Keratinocyte (primary cell): ENCODE results near the gene ABCC3.

Experiments used
- EZH2 ChIP-seq: IDR thresholded peaks from one replicate; pipeline ENCODE4 v1.6.1; 2012; ENCODE audit warnings: inconsistent platforms, mild to moderate bottlenecking, low read length, moderate library complexity
- TF ChIP-seq, protein P1 (sequence below), 3 experiments: IDR thresholded peaks in 1 of 3; conservative IDR thresholded peaks in 1 of 3; optimal IDR thresholded peaks in 1 of 3; 2 replicates in 2 of 3; 3 replicates in 1 of 3; pipeline versions ENCODE3 to v1.5.1; 2011; ENCODE audit warnings: low read length in 3 of 3, mild to moderate bottlenecking in 3 of 3, moderate library complexity in 2 of 3, control low read depth in 1 of 3, inconsistent platforms in 1 of 3; ENCODE audit not compliant: insufficient read depth in 2 of 3; ENCODE audit errors: extremely low read depth in 1 of 3

DNA sequence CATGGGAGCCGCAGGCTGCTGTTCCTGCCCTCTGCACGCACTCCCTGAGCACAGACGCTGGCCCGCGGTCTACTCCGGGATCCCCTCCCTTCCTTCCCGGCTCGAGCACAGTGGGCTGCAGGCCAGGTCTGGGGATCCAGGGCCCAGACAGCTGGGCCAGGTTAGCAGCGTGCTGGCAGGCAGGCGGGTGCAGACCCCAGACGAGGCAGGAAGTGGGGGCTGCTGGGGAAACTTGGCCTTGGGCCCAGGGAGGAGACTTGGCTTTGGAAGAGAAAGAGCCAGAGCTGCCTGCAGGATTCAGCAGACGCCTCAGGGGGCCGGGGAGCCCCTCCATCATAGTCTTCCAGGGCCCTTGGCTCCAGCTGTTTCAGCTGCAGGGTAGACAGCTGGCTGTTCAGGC lies 30.2 kb upstream of the ABCC3 start:
- TF ChIP-seq, protein P1, sequence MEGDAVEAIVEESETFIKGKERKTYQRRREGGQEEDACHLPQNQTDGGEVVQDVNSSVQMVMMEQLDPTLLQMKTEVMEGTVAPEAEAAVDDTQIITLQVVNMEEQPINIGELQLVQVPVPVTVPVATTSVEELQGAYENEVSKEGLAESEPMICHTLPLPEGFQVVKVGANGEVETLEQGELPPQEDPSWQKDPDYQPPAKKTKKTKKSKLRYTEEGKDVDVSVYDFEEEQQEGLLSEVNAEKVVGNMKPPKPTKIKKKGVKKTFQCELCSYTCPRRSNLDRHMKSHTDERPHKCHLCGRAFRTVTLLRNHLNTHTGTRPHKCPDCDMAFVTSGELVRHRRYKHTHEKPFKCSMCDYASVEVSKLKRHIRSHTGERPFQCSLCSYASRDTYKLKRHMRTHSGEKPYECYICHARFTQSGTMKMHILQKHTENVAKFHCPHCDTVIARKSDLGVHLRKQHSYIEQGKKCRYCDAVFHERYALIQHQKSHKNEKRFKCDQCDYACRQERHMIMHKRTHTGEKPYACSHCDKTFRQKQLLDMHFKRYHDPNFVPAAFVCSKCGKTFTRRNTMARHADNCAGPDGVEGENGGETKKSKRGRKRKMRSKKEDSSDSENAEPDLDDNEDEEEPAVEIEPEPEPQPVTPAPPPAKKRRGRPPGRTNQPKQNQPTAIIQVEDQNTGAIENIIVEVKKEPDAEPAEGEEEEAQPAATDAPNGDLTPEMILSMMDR (optimal IDR thresholded peaks at IDR 0.05 in 1 of 3, IDR thresholded peaks at IDR 0.05 in 1 of 3, conservative IDR thresholded peaks at IDR 0.05 in 1 of 3; ENCODE audit: extremely low read depth in 1 of 3, insufficient read depth in 2 of 3, low read length in 3 of 3) = no peak
- TF ChIP-seq EZH2 = no peak
